Measurements from ENCODE around the gene WNK1.
A peak's percentile ranks its signal among the peaks of the same experiment; 100 is the strongest.
"Not testable (repeated sequence)": the region's sequence is repeated elsewhere in the genome, so short reads cannot be mapped to it uniquely, and the experiment has no call there.

Gene WNK1

GRCh38 chr12:926641-927040 is 174.3 kb downstream of the WNK1 start:
- Mint-ChIP-seq H3K27me3 (no peaks in the 10 kb centered on the region), H3K4me1 (ENCODE audit: low read depth) (no peaks in the 10 kb centered on the region), H3K9me3 (no peaks in the 10 kb centered on the region), H3K27ac (no peak overlapping the region), H3K4me3 (no peak overlapping the region), H3K36me3 (ENCODE audit: low read depth) (peaks cover 82% of the 10 kb centered on the region)
- DNase-seq: no peak

- Mint-ChIP-seq H3K4me1 (ENCODE audit: low read depth) (peaks cover 3% of the 10 kb centered on the region), H3K4me3 (no peak overlapping the region), H3K27me3 (no peaks in the 10 kb centered on the region), H3K27ac (no peak overlapping the region), H3K9me3 (no peaks in the 10 kb centered on the region), H3K36me3 (ENCODE audit: low read depth) (peaks cover 65% of the 10 kb centered on the region)
- no peak for DNase-seq
Measured at GRCh38 chr12:931060-931459, 178.7 kb downstream of the WNK1 start.

GRCh38 chr12:931591-931990 is 179.2 kb downstream of the WNK1 start:
- no peak for DNase-seq
- H3K27ac Mint-ChIP-seq: peak overlapping the region; percentile 69
- peaks cover 61% of the 10 kb centered on the region for H3K36me3 Mint-ChIP-seq (ENCODE audit: low read depth)

GRCh38 chr12:935891-936290 is 183.5 kb downstream of the WNK1 start:
- H3K36me3 Mint-ChIP-seq (ENCODE audit: low read depth): peaks cover 60% of the 10 kb centered on the region
- H3K27me3 Mint-ChIP-seq; H3K4me3 Mint-ChIP-seq; H3K4me1 Mint-ChIP-seq (ENCODE audit: low read depth); DNase-seq; H3K9me3 Mint-ChIP-seq; H3K27ac Mint-ChIP-seq: not testable (repeated sequence)

More at GRCh38 chr12:931591-931990, 179.2 kb downstream of the WNK1 start:
- peaks cover 3% of the 10 kb centered on the region for H3K4me1 Mint-ChIP-seq (ENCODE audit: low read depth)
- H3K27me3 Mint-ChIP-seq: no peaks in the 10 kb centered on the region
- no peaks in the 10 kb centered on the region for H3K9me3 Mint-ChIP-seq
- no peak overlapping the region for H3K4me3 Mint-ChIP-seq

- Mint-ChIP-seq H3K4me3 (no peak overlapping the region), H3K36me3 (ENCODE audit: low read depth) (peaks cover 54% of the 10 kb centered on the region), H3K9me3 (no peaks in the 10 kb centered on the region), H3K4me1 (ENCODE audit: low read depth) (peaks cover 5% of the 10 kb centered on the region), H3K27ac (peak overlapping the region; percentile 66), H3K27me3 (no peaks in the 10 kb centered on the region)
- no peak for DNase-seq
Measured at GRCh38 chr12:936377-937345, 184.3 kb downstream of the WNK1 start.

GRCh38 chr12:938810-939209 is 186.4 kb downstream of the WNK1 start:
- Mint-ChIP-seq H3K4me3 (no peak overlapping the region), H3K4me1 (ENCODE audit: low read depth) (peaks cover 4% of the 10 kb centered on the region), H3K9me3 (no peaks in the 10 kb centered on the region), H3K27ac (peak overlapping the region; percentile 16), H3K27me3 (no peaks in the 10 kb centered on the region), H3K36me3 (ENCODE audit: low read depth) (peaks cover 62% of the 10 kb centered on the region)
- no peak for DNase-seq

GRCh38 chr12:943051-943450 is 190.7 kb downstream of the WNK1 start:
- peak overlapping the region; percentile 47 for H3K27ac Mint-ChIP-seq

GRCh38 chr12:944211-944610 is 191.8 kb downstream of the WNK1 start:
- H3K9me3 Mint-ChIP-seq: no peaks in the 10 kb centered on the region
- peak overlapping the region; percentile 50 for H3K27ac Mint-ChIP-seq
- H3K4me3 Mint-ChIP-seq: no peak overlapping the region
- peaks cover 66% of the 10 kb centered on the region for H3K36me3 Mint-ChIP-seq (ENCODE audit: low read depth)
- no peaks in the 10 kb centered on the region for H3K27me3 Mint-ChIP-seq
- H3K4me1 Mint-ChIP-seq (ENCODE audit: low read depth): peaks cover 43% of the 10 kb centered on the region
- no peak for DNase-seq

More at GRCh38 chr12:943051-943450, 190.7 kb downstream of the WNK1 start:
- no peak for DNase-seq
- Mint-ChIP-seq H3K4me1 (ENCODE audit: low read depth) (peaks cover 35% of the 10 kb centered on the region), H3K4me3 (no peak overlapping the region), H3K9me3 (no peaks in the 10 kb centered on the region), H3K27me3 (no peaks in the 10 kb centered on the region), H3K36me3 (ENCODE audit: low read depth) (peaks cover 66% of the 10 kb centered on the region)

GRCh38 chr12:946212-946611 is 193.8 kb downstream of the WNK1 start:
- H3K4me3 Mint-ChIP-seq: peak overlapping the region; percentile 21
- no peaks in the 10 kb centered on the region for H3K9me3 Mint-ChIP-seq
- H3K27me3 Mint-ChIP-seq: no peaks in the 10 kb centered on the region
- H3K4me1 Mint-ChIP-seq (ENCODE audit: low read depth): peaks cover 42% of the 10 kb centered on the region
- DNase-seq: no peak
- peaks cover 53% of the 10 kb centered on the region for H3K36me3 Mint-ChIP-seq (ENCODE audit: low read depth)
- peak overlapping the region; percentile 61 for H3K27ac Mint-ChIP-seq

GRCh38 chr12:946631-947030 is 194.3 kb downstream of the WNK1 start:
- DNase-seq: no peak
- Mint-ChIP-seq H3K27ac (peak overlapping the region; percentile 61), H3K27me3 (no peaks in the 10 kb centered on the region), H3K4me3 (peak overlapping the region; percentile 21), H3K9me3 (no peaks in the 10 kb centered on the region), H3K36me3 (ENCODE audit: low read depth) (peaks cover 53% of the 10 kb centered on the region), H3K4me1 (ENCODE audit: low read depth) (peaks cover 42% of the 10 kb centered on the region)

- Mint-ChIP-seq H3K27me3 (no peaks in the 10 kb centered on the region), H3K4me3 (peak overlapping the region; percentile 97), H3K27ac (peak overlapping the region; percentile 39), H3K36me3 (ENCODE audit: low read depth) (peaks cover 39% of the 10 kb centered on the region), H3K4me1 (ENCODE audit: low read depth) (peaks cover 40% of the 10 kb centered on the region), H3K9me3 (no peaks in the 10 kb centered on the region)
- DNase-seq: no peak
Measured at GRCh38 chr12:948238-948637, 195.9 kb downstream of the WNK1 start.

GRCh38 chr12:949453-950191 is 197.2 kb downstream of the WNK1 start, which contains the start of gene RAD52:
Gene RAD52 (minus strand): TSS chr12:949694. CDS start chr12:933058, 16,636 bp downstream.
- Mint-ChIP-seq H3K27me3 (no peaks in the 10 kb centered on the region), H3K4me3 (peak within 1 kb of the TSS; percentile 97), H3K4me1 (ENCODE audit: low read depth) (peaks cover 39% of the 10 kb centered on the region), H3K9me3 (no peaks in the 10 kb centered on the region), H3K27ac (peak within 1 kb of the TSS; percentile 95), H3K36me3 (ENCODE audit: low read depth) (peaks cover 27% of the 10 kb centered on the region)
- DNase-seq: peak; percentile 99

GRCh38 chr12:951176-951575 is 198.8 kb downstream of the WNK1 start:
- peaks cover 18% of the 10 kb centered on the region for H3K36me3 Mint-ChIP-seq (ENCODE audit: low read depth)
- no peak overlapping the region for H3K27ac Mint-ChIP-seq
- peaks cover 31% of the 10 kb centered on the region for H3K4me1 Mint-ChIP-seq (ENCODE audit: low read depth)
- no peaks in the 10 kb centered on the region for H3K9me3 Mint-ChIP-seq
- no peak overlapping the region for H3K4me3 Mint-ChIP-seq
- no peak for DNase-seq
- no peaks in the 10 kb centered on the region for H3K27me3 Mint-ChIP-seq

GRCh38 chr12:953776-954175 is 201.4 kb downstream of the WNK1 start:
- Mint-ChIP-seq H3K27ac (no peak overlapping the region), H3K36me3 (ENCODE audit: low read depth) (peaks cover 8% of the 10 kb centered on the region), H3K27me3 (no peaks in the 10 kb centered on the region), H3K4me3 (no peak overlapping the region), H3K9me3 (no peaks in the 10 kb centered on the region), H3K4me1 (ENCODE audit: low read depth) (peaks cover 11% of the 10 kb centered on the region)
- DNase-seq: no peak

GRCh38 chr12:954741-955140 is 202.4 kb downstream of the WNK1 start:
- no peak overlapping the region for H3K4me3 Mint-ChIP-seq
- no peak overlapping the region for H3K27ac Mint-ChIP-seq
- peaks cover 7% of the 10 kb centered on the region for H3K4me1 Mint-ChIP-seq (ENCODE audit: low read depth)
- DNase-seq: no peak
- H3K27me3 Mint-ChIP-seq: no peaks in the 10 kb centered on the region
- no peaks in the 10 kb centered on the region for H3K9me3 Mint-ChIP-seq
- H3K36me3 Mint-ChIP-seq (ENCODE audit: low read depth): no peaks in the 10 kb centered on the region
